Common myeloid progenitor, CD34-positive (primary cell): ENCODE results near the gene DPF3.

Experiments used
- CTCF ChIA-PET: fragments of 350-600 bp; sonication (Branson Sonifier 250); formaldehyde crosslinking; loops from one replicate; lab custom pipeline; 2021; ENCODE audit warnings: antibody characterized with exemption; lab: Charles Lee
- POLR2A ChIA-PET: fragments of 350-600 bp; sonication (Branson Sonifier 250); formaldehyde crosslinking; loops from one replicate; lab custom pipeline; 2021; ENCODE audit warnings: antibody characterized with exemption; lab: Charles Lee
- DNase-seq, 3 donors: peaks; one replicate each; pipeline versions ENCODE4 v3.0.0 to v3.0.0-alpha.2; 2013
- H3K27ac ChIP-seq, 2 experiments: 1 replicate in 1 of 2; 2 replicates in 1 of 2; pipeline ENCODE4 v1.7.0; 2013; ENCODE audit warnings: inconsistent platforms in 2 of 2, low read length in 2 of 2, mild to moderate bottlenecking in 2 of 2, low read depth in 1 of 2, moderate library complexity in 1 of 2; ENCODE audit not compliant: severe bottlenecking in 2 of 2, insufficient read depth in 1 of 2, poor library complexity in 1 of 2
- H3K27me3 ChIP-seq, 5 experiments: replicated peaks in 2 of 5; 1 replicate in 3 of 5; 2 replicates in 2 of 5; pipeline versions ENCODE4 v1.6.1 to v1.7.0; 2013; ENCODE audit warnings: low read length in 4 of 5, mild to moderate bottlenecking in 2 of 5, moderate library complexity in 2 of 5, inconsistent platforms in 1 of 5; ENCODE audit not compliant: insufficient read depth in 5 of 5, control insufficient read depth in 4 of 5
- H3K36me3 ChIP-seq, 4 experiments: 1 replicate in 2 of 4; 2 replicates in 2 of 4; pipeline versions ENCODE4 v1.6.1 to v1.7.0; 2013; ENCODE audit warnings: low read length in 3 of 4, control low read depth in 1 of 4, mild to moderate bottlenecking in 1 of 4; ENCODE audit not compliant: control insufficient read depth in 4 of 4, insufficient read depth in 4 of 4
- H3K4me1 ChIP-seq, 4 experiments: 1 replicate in 3 of 4; 2 replicates in 1 of 4; pipeline versions ENCODE4 v1.6.1 to v1.7.1; 2013; ENCODE audit warnings: low read length in 3 of 4, mild to moderate bottlenecking in 3 of 4, control low read depth in 1 of 4, inconsistent platforms in 1 of 4, moderate library complexity in 1 of 4; ENCODE audit not compliant: control insufficient read depth in 4 of 4, insufficient read depth in 4 of 4; ENCODE audit errors: control extremely low read depth in 1 of 4
- H3K4me3 ChIP-seq, 7 experiments: 1 replicate in 4 of 7; 2 replicates in 3 of 7; pipeline versions ENCODE4 v1.5.1 to v1.7.0; 2013; ENCODE audit warnings: mild to moderate bottlenecking in 7 of 7, low read length in 6 of 7, moderate library complexity in 6 of 7, inconsistent platforms in 2 of 7, low read depth in 2 of 7, control low read depth in 1 of 7; ENCODE audit not compliant: insufficient read depth in 4 of 7, control insufficient read depth in 1 of 7; ENCODE audit errors: extremely low read depth in 1 of 7
- H3K9me3 ChIP-seq, 5 experiments: 1 replicate in 4 of 5; 2 replicates in 1 of 5; pipeline versions ENCODE4 v1.6.1 to v1.7.1; 2013; ENCODE audit warnings: low read length in 4 of 5, mild to moderate bottlenecking in 2 of 5, inconsistent platforms in 1 of 5, low read depth in 1 of 5, moderate library complexity in 1 of 5; ENCODE audit not compliant: control insufficient read depth in 4 of 5, insufficient read depth in 2 of 5; ENCODE audit errors: control extremely low read depth in 1 of 5
- WGBS: methylation state at CpG from one replicate; pipeline ENCODE4 v1.1.5; 2013; ENCODE audit not compliant: insufficient coverage; 5-methylcytosine and 5-hydroxymethylcytosine counted together

DPF3 gene

GRCh38 chr14:72595152-72595862, 298.6 kb downstream of the DPF3 start:
- ChIA-PET CTCF (no interaction called here), POLR2A (interaction anchor here (0.7 kb wide), 1 partner anchor 13 kb away, joined by 4 read pairs; no protein-coding TSS in a partner anchor)
- Histone ChIP-seq H3K4me1 (peaks cover 8 to 25% (median 19%) of the 10 kb centered on the region in 4 experiments), H3K9me3 (no peaks in the 10 kb centered on the region), H3K27me3 (peaks cover 5 to 72% (median 28%) of the 10 kb centered on the region in 5 experiments), H3K36me3 (no peaks in the 10 kb centered on the region), H3K27ac (no peak overlapping the region), H3K4me3 (no peak overlapping the region)
- no peak for DNase-seq
- WGBS, result 94% methylated on average over 4 of the region's 8 CpGs

DNA sequence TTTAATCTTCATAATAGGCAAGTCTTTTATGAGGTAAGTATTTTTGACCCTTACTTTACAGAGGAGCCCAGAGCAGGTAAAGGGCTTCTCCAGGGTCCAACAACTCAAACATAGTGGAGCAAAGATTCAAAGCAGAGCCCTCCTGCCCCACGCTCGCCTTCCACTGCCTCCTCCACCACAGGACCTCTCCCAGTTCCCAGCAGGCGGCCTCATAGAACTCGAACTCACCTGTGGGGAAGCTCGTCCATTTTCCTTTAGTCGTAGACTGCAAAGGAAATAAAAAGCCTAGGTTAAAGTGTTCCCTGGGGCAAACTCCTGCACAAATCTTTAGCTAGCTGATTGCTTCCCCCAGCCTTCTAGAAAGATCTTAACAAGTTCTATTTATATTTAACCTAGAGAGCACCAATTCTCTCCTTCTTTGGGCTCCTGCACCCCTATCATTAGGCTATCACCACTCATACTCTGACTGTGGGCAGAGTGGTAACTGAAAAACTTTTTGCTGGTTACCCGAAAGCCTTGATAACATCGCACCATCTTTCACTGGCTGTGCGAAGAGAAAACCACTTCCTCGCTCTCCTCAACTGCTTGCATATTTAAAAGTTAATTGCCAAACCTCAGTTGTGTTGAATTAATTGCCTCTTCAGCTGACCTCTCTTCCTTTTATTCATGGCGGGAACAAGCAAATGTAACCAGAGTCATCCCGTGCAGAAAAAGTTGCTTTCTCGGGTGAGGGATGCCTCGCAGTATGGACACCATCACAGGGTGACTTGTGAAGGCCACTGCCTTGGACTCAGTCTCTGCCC, 299.6 kb downstream of the DPF3 start:
- DNase-seq, result peak; percentile 52 to 86 (median 84)
- peaks cover 5 to 70% (median 35%) of the 10 kb centered on the region in 5 experiments for H3K27me3 ChIP-seq
- H3K36me3 ChIP-seq, result no peaks in the 10 kb centered on the region
- peaks cover 13 to 29% (median 22%) of the 10 kb centered on the region in 4 experiments for H3K4me1 ChIP-seq
- peak overlapping the region in 1 of 7 experiments; percentile 5 for H3K4me3 ChIP-seq
- no peak overlapping the region for H3K27ac ChIP-seq
- ChIA-PET POLR2A (interaction anchor here (0.7 kb wide), 2 partner anchors 12 to 310 kb away, joined by 4 read pairs; no protein-coding TSS in a partner anchor), CTCF (no interaction called here)
- 11% methylated on average over 10 of the region's 14 CpGs for WGBS
- peaks cover 0 to 5% (median 0%) of the 10 kb centered on the region in 5 experiments for H3K9me3 ChIP-seq

GRCh38 chr14:72591391-72591790, 302.5 kb downstream of the DPF3 start:
- CTCF ChIA-PET, result no interaction called here
- H3K27me3 ChIP-seq, result peaks cover 2 to 71% (median 31%) of the 10 kb centered on the region in 5 experiments

GRCh38 chr14:72590577-72590976, 303.3 kb downstream of the DPF3 start:
- DNase-seq, result peak; percentile 60 to 75 (median 61)
- Histone ChIP-seq H3K36me3 (no peaks in the 10 kb centered on the region), H3K4me1 (peaks cover 13 to 29% (median 22%) of the 10 kb centered on the region in 4 experiments), H3K27ac (no peak overlapping the region), H3K9me3 (peaks cover 0 to 13% (median 0%) of the 10 kb centered on the region in 5 experiments), H3K27me3 (peaks cover 0 to 70% (median 33%) of the 10 kb centered on the region in 5 experiments), H3K4me3 (peak overlapping the region in 2 of 7 experiments; percentile 7 to 8)
- CTCF ChIA-PET, result no interaction called here
- POLR2A ChIA-PET, result no interaction called here
- 0% methylated on average over 6 of the region's 7 CpGs for WGBS

More at GRCh38 chr14:72591391-72591790, 302.5 kb downstream of the DPF3 start:
- Histone ChIP-seq H3K4me3 (no peak overlapping the region), H3K27ac (no peak overlapping the region), H3K4me1 (peaks cover 13 to 29% (median 22%) of the 10 kb centered on the region in 4 experiments), H3K9me3 (peaks cover 0 to 9% (median 0%) of the 10 kb centered on the region in 5 experiments), H3K36me3 (no peaks in the 10 kb centered on the region)
- DNase-seq, result no peak
- POLR2A ChIA-PET, result no interaction called here
- 100% methylated on average over 1 of the region's 4 CpGs for WGBS

DNA sequence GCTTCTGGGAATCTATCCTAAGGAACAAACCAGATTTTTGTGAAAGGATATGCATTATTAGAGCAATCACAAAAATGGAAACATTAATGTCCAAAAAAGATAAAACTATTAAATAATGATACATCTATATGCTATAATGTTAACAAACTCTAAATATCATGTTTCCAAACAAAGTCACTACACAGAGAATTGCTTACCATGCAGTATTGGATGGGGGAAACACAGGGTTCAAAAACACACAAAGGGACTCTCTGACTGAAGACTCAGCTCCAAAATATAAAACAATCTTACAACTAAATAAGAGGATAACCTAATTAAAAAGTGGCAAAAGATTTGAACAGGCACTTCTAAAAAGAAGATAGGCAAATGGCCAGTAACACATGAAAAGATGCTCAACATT, 304.2 kb downstream of the DPF3 start:
- Histone ChIP-seq H3K27me3 (peaks cover 0 to 75% (median 35%) of the 10 kb centered on the region in 5 experiments), H3K4me3 (no peak overlapping the region), H3K27ac (no peak overlapping the region), H3K36me3 (no peaks in the 10 kb centered on the region), H3K4me1 (peaks cover 11 to 24% (median 18%) of the 10 kb centered on the region in 4 experiments), H3K9me3 (peaks cover 0 to 13% (median 0%) of the 10 kb centered on the region in 5 experiments)
- DNase-seq, result no peak
- ChIA-PET POLR2A (no interaction called here), CTCF (no interaction called here)

DNA sequence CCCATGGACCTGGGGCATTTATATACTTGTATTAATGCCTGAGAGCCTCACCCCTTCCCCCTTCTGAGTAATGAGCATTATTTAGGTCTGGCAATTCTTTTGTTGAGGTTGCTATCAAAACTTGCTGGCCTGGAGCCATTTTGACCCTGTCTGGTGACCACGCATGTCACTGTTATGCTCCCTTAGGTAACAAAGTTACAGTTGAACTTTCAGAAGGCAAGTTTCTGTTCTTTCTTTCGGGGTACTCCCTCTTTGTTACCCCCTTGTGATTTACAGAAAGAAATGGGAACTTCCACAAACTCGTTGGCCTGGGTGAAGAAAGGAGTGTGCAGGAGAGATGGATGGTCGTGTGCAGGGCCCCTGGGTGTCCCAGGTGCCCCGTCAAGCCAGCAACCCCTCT, 305.4 kb downstream of the DPF3 start:
- DNase-seq, result no peak
- 88% methylated on average over 5 of the region's 5 CpGs for WGBS
- CTCF ChIA-PET, result no interaction called here

More for the DNA sequence above, 305.4 kb downstream of the DPF3 start:
- Histone ChIP-seq H3K4me1 (peaks cover 10 to 14% (median 11%) of the 10 kb centered on the region in 4 experiments), H3K27ac (no peak overlapping the region), H3K27me3 (peaks cover 0 to 86% (median 39%) of the 10 kb centered on the region in 5 experiments), H3K9me3 (peaks cover 0 to 13% (median 0%) of the 10 kb centered on the region in 5 experiments), H3K36me3 (no peaks in the 10 kb centered on the region), H3K4me3 (no peak overlapping the region)
- POLR2A ChIA-PET, result no interaction called here
